K562 (cell line): Measurements from ENCODE around the gene OR9Q2. TPM values are rescaled to one million over a fixed set of nuclear protein-coding genes. Genes with fewer than 3 reads are reported as not detected.

Source experiments
- BHLHE40 ChIP-seq: IDR thresholded peaks from 2 replicates; pipeline ENCODE4 v1.6.1; 2011; ENCODE audit warnings: low read length, improper control_type of control experiment
- HOXB6 ChIP-seq: fragments of 250-450 bp; sonication (Bioruptor Pico); IDR thresholded peaks from 2 replicates; pipeline ENCODE4 v1.5.1; 2022; ENCODE audit warnings: mild to moderate bottlenecking, borderline replicate concordance
- NFIC ChIP-seq: fragments of 450-650 bp; IDR thresholded peaks from 2 replicates; pipeline ENCODE4 v1.6.1; 2017; ENCODE audit warnings: mild to moderate bottlenecking, inconsistent platforms
- NFIX ChIP-seq: fragments of 250-450 bp; sonication (Bioruptor Pico); IDR thresholded peaks from 2 replicates; pipeline ENCODE4 v1.4.0; 2020; ENCODE audit warnings: low read depth, mild to moderate bottlenecking, moderate library complexity
- NRF1 ChIP-seq, 2 experiments: fragments of 450-650 bp; IDR thresholded peaks in 1 of 2; conservative IDR thresholded peaks in 1 of 2; 2 replicates each; pipeline ENCODE4 v1.6.1; 2014; ENCODE audit warnings: mild to moderate bottlenecking in 2 of 2
- PATZ1 ChIP-seq: fragments of 250-450 bp; sonication (Bioruptor Pico); IDR thresholded peaks from 2 replicates; pipeline ENCODE4 v1.5.0; 2020; ENCODE audit warnings: mild to moderate bottlenecking, borderline replicate concordance
- POLR2AphosphoS2 ChIP-seq: IDR thresholded peaks from 2 replicates; pipeline ENCODE4 v1.6.1; 2012; ENCODE audit warnings: low read length, improper control_type of control experiment
- RBM25 ChIP-seq: fragments of 200-400 bp; formaldehyde crosslinking; IDR thresholded peaks from 2 replicates; pipeline ENCODE4 v1.6.1; 2018; ENCODE audit warnings: low read length, low read depth, moderate library complexity; ENCODE audit not compliant: severe bottlenecking
- SMAD1 ChIP-seq: fragments of 150-350 bp; IDR thresholded peaks from 2 replicates; pipeline ENCODE4 v1.6.1; 2014; ENCODE audit warnings: low read length, low read depth; ENCODE audit not compliant: partially characterized antibody
- SRSF3 ChIP-seq: fragments of 200-400 bp; formaldehyde crosslinking; IDR thresholded peaks from 2 replicates; pipeline ENCODE4 v1.6.1; 2016; ENCODE audit warnings: mild to moderate bottlenecking, low read length, moderate library complexity; ENCODE audit not compliant: insufficient read depth
- TFAM ChIP-seq: fragments of 250-450 bp; sonication (Bioruptor Pico); conservative IDR thresholded peaks from 2 replicates; pipeline ENCODE4 v1.5.0; 2021; ENCODE audit warnings: mild to moderate bottlenecking, moderate library complexity
- THAP12 ChIP-seq: fragments of 250-450 bp; sonication (Bioruptor Pico); IDR thresholded peaks from 2 replicates; pipeline ENCODE4 v1.9.0; 2021; ENCODE audit warnings: mild to moderate bottlenecking, inconsistent platforms
- ZBTB12 ChIP-seq: fragments of 250-450 bp; sonication (Bioruptor Pico); IDR thresholded peaks from 2 replicates; pipeline ENCODE4 v1.4.0; 2020
- ZBTB17 ChIP-seq: fragments of 450-650 bp; formaldehyde crosslinking; IDR thresholded peaks from 2 replicates; pipeline ENCODE4 v1.4.0; 2020; ENCODE audit warnings: mild to moderate bottlenecking
- ZNF584 ChIP-seq: fragments of 200-800 bp; sonication (Bioruptor generic); IDR thresholded peaks from 2 replicates; pipeline ENCODE4 v1.6.1; 2016; ENCODE audit warnings: low read depth, mild to moderate bottlenecking, missing genetic modification characterization, missing compliant biosample characterization
- ZNF717 ChIP-seq: fragments of 250-450 bp; sonication (Bioruptor Pico); IDR thresholded peaks from 2 replicates; pipeline ENCODE4 v1.5.0; 2021
- polyA plus RNA-seq, 8 experiments: library from polyadenylated mRNA; depleted of rRNA in 4 of 8; stranded (reverse) in 5 of 8; unstranded in 3 of 8; fragments of >200 nt; fragmentation: Nextera tagmentation in 2 of 8; fragmentation: Illumina TruSeq in 1 of 8; extraction: Ambion mirVana in 2 of 8; extraction: Trizol in 1 of 8; gene quantifications; 2 replicates each; pipeline versions ENCODE4 v1.2.1 to v1.2.3, GENCODE V29; 2011 to 2014; ENCODE audit warnings: inconsistent platforms in 1 of 8, missing spikeins in 1 of 8
- total RNA-seq, 7 experiments: library from RNA; depleted of rRNA in 6 of 7; stranded (reverse); fragments of >200 nt in 6 of 7; fragmentation: Illumina TruSeq in 2 of 7; extraction: Trizol in 2 of 7; gene quantifications; 2 replicates each; pipeline versions ENCODE4 v1.2.1 to v1.2.3, GENCODE V29; 2011 to 2021; ENCODE audit warnings: low replicate concordance in 1 of 7
- TF ChIP-seq, protein P1 (sequence below): fragments of 450-650 bp; IDR thresholded peaks from 2 replicates; pipeline ENCODE4 v1.6.1; 2014; ENCODE audit warnings: low read depth, mild to moderate bottlenecking, moderate library complexity, borderline replicate concordance
- TF ChIP-seq, protein P2 (sequence below): sonication (generic); formaldehyde crosslinking; IDR thresholded peaks from 2 replicates; pipeline ENCODE4 v1.8.0; 2022; ENCODE audit warnings: mild to moderate bottlenecking, missing genetic modification reagents, borderline replicate concordance

The OR9Q2 gene
- total and polyA plus RNA-seq, 9 of the 15 experiments (the other 6 are each of a cell fraction or from before 2014, with no cell fraction given): not detected

GRCh38 chr11:58179648-58180047 is 9.2 kb upstream of the OR9Q2 start (continued):
- TF ChIP-seq, protein P1, sequence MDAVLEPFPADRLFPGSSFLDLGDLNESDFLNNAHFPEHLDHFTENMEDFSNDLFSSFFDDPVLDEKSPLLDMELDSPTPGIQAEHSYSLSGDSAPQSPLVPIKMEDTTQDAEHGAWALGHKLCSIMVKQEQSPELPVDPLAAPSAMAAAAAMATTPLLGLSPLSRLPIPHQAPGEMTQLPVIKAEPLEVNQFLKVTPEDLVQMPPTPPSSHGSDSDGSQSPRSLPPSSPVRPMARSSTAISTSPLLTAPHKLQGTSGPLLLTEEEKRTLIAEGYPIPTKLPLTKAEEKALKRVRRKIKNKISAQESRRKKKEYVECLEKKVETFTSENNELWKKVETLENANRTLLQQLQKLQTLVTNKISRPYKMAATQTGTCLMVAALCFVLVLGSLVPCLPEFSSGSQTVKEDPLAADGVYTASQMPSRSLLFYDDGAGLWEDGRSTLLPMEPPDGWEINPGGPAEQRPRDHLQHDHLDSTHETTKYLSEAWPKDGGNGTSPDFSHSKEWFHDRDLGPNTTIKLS: no peak
- TF ChIP-seq POLR2AphosphoS2 (no peak), NFIC (peak; percentile 97), TFAM (no peak), ZNF584 (no peak), ZBTB12 (CRISPR knock-in tag) (no peak), BHLHE40 (no peak), NRF1 (conservative IDR thresholded peaks at IDR 0.05 in 1 of 2, IDR thresholded peaks at IDR 0.05 in 1 of 2) (no peak), RBM25 (no peak), PATZ1 (CRISPR knock-in tag) (no peak), SMAD1 (peak; percentile 65), ZNF717 (no peak), HOXB6 (CRISPR knock-in tag) (no peak), NFIX (peak; percentile 65), SRSF3 (no peak), ZBTB17 (CRISPR knock-in tag) (no peak), THAP12 (CRISPR knock-in tag) (no peak)
- TF ChIP-seq, protein P2, sequence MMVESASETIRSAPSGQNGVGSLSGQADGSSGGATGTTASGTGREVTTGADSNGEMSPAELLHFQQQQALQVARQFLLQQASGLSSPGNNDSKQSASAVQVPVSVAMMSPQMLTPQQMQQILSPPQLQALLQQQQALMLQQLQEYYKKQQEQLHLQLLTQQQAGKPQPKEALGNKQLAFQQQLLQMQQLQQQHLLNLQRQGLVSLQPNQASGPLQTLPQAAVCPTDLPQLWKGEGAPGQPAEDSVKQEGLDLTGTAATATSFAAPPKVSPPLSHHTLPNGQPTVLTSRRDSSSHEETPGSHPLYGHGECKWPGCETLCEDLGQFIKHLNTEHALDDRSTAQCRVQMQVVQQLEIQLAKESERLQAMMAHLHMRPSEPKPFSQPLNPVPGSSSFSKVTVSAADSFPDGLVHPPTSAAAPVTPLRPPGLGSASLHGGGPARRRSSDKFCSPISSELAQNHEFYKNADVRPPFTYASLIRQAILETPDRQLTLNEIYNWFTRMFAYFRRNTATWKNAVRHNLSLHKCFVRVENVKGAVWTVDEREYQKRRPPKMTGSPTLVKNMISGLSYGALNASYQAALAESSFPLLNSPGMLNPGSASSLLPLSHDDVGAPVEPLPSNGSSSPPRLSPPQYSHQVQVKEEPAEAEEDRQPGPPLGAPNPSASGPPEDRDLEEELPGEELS (CRISPR knock-in tag): no peak
